Chondrocyte (in vitro differentiated cells): Measurements from ENCODE around the gene ZNF710. TPM values are rescaled to one million over a fixed set of nuclear protein-coding genes. Genes with fewer than 3 reads are reported as not detected.
A peak's percentile ranks its signal among the peaks of the same experiment; 100 is the strongest.

ENCODE experiments used
- DNase-seq: peaks from one replicate; pipeline ENCODE4 v3.0.0; 2021; ENCODE audit warnings: mixed read lengths, low spot score
- H3K27ac Mint-ChIP-seq: one replicate; pipeline ENCODE4 v1.8.0; 2021; ENCODE audit warnings: mild to moderate bottlenecking, moderate library complexity, mixed read lengths; ENCODE audit not compliant: unreplicated experiment
- H3K27me3 Mint-ChIP-seq: 2 replicates; pipeline ENCODE4 v1.8.0; 2021; ENCODE audit warnings: low read depth, mixed read lengths
- H3K36me3 Mint-ChIP-seq: 2 replicates; pipeline ENCODE4 v1.8.0; 2021; ENCODE audit warnings: low read depth, mixed read lengths
- H3K4me1 Mint-ChIP-seq: 2 replicates; pipeline ENCODE4 v1.8.0; 2021; ENCODE audit warnings: low read depth, mild to moderate bottlenecking, mixed read lengths
- H3K4me3 Mint-ChIP-seq: one replicate; pipeline ENCODE4 v1.8.0; 2021; ENCODE audit warnings: mild to moderate bottlenecking, moderate library complexity, mixed read lengths; ENCODE audit not compliant: unreplicated experiment
- H3K9me3 Mint-ChIP-seq: 2 replicates; pipeline ENCODE4 v1.8.0; 2021; ENCODE audit warnings: low read depth, mixed read lengths
- CTCF ChIP-seq: fragments of 200-600 bp; sonication (generic); IDR thresholded peaks from 2 replicates; pipeline ENCODE4 v1.5.0; 2021; ENCODE audit warnings: antibody characterized with exemption, mild to moderate bottlenecking, moderate library complexity
- total RNA-seq: library from RNA; stranded (reverse); gene quantifications from 3 replicates; pipeline ENCODE4 v1.2.1, GENCODE V29; 2021

The ZNF710 gene
- total RNA-seq, 1 donor from 2014 or later, result 12.9 TPM

GRCh38 chr15:90006217-90007075 is 5.3 kb downstream of the ZNF710 start:
- peaks cover 25% of the 10 kb centered on the region for H3K4me1 Mint-ChIP-seq
- peak overlapping the region; percentile 27 for H3K27ac Mint-ChIP-seq
- no peak for DNase-seq
- H3K4me3 Mint-ChIP-seq, result no peak overlapping the region
- TF ChIP-seq CTCF, result no peak
- H3K36me3 Mint-ChIP-seq, result peaks cover 3% of the 10 kb centered on the region
- H3K9me3 Mint-ChIP-seq, result peaks cover 9% of the 10 kb centered on the region
- no peaks in the 10 kb centered on the region for H3K27me3 Mint-ChIP-seq

GRCh38 chr15:90007076-90007460 is 5.9 kb downstream of the ZNF710 start:
- no peak for TF ChIP-seq CTCF
- Mint-ChIP-seq H3K9me3 (peaks cover 12% of the 10 kb centered on the region), H3K27me3 (no peaks in the 10 kb centered on the region), H3K4me1 (peaks cover 25% of the 10 kb centered on the region), H3K27ac (no peak overlapping the region), H3K4me3 (no peak overlapping the region), H3K36me3 (peaks cover 6% of the 10 kb centered on the region)
- no peak for DNase-seq

DNA sequence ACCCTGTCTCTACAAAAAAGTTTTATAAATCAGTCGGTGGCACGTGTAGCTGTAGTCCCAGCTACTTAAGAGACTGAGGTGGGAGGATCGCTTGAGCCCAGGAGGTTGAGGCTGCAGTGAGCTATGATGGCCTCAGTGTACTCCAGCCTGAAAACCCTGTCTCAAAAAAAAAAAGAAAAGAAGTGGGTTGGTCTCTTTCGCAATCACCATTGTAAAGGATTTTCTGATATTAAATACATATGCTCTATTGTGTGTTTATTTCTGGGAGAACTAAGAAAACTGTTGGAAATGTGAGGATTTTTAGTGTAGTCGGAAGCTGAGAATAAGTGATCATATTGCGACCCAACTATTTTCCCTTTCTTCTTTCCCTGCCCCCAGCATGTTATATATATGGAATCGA is 7.5 kb downstream of the ZNF710 start:
- no peak for TF ChIP-seq CTCF
- Mint-ChIP-seq H3K36me3 (peaks cover 8% of the 10 kb centered on the region), H3K4me1 (peaks cover 15% of the 10 kb centered on the region), H3K27ac (no peak overlapping the region), H3K4me3 (no peak overlapping the region), H3K9me3 (peaks cover 12% of the 10 kb centered on the region), H3K27me3 (no peaks in the 10 kb centered on the region)
- no peak for DNase-seq

- no peak overlapping the region for H3K4me3 Mint-ChIP-seq
- H3K27ac Mint-ChIP-seq, result no peak overlapping the region
- TF ChIP-seq CTCF, result no peak
Observed at GRCh38 chr15:90009301-90010022, 8.3 kb downstream of the ZNF710 start.

GRCh38 chr15:90011705-90012104 is 10.6 kb downstream of the ZNF710 start:
- Mint-ChIP-seq H3K4me3 (no peak overlapping the region), H3K27me3 (no peaks in the 10 kb centered on the region)
- no peak for DNase-seq

More at GRCh38 chr15:90009301-90010022, 8.3 kb downstream of the ZNF710 start:
- peaks cover 12% of the 10 kb centered on the region for H3K9me3 Mint-ChIP-seq
- peaks cover 8% of the 10 kb centered on the region for H3K4me1 Mint-ChIP-seq
- H3K27me3 Mint-ChIP-seq, result no peaks in the 10 kb centered on the region
- H3K36me3 Mint-ChIP-seq, result peaks cover 8% of the 10 kb centered on the region
- DNase-seq, result no peak

More at GRCh38 chr15:90011705-90012104, 10.6 kb downstream of the ZNF710 start:
- Mint-ChIP-seq H3K27ac (no peak overlapping the region), H3K9me3 (peaks cover 12% of the 10 kb centered on the region), H3K36me3 (peaks cover 8% of the 10 kb centered on the region), H3K4me1 (no peaks in the 10 kb centered on the region)
- TF ChIP-seq CTCF, result no peak
